GM23338 (cell line): ENCODE results near the gene SELENOS.

Experiments used
- CREB1 ChIP-seq: fragments of 250-450 bp; sonication (Bioruptor Pico); IDR thresholded peaks from 2 replicates; pipeline ENCODE4 v1.5.0; 2020; ENCODE audit warnings: low read depth, mild to moderate bottlenecking, moderate library complexity
- CTCF ChIP-seq, 2 experiments: fragments of 200-600 bp in 1 of 2; sonication (generic) in 1 of 2; conservative IDR thresholded peaks; 2 replicates each; pipeline versions ENCODE4 v1.5.1 to v1.6.1; 2016 to 2017; ENCODE audit warnings: antibody characterized with exemption in 2 of 2, low read depth in 2 of 2, mild to moderate bottlenecking in 2 of 2, moderate library complexity in 1 of 2
- NANOG ChIP-seq: IDR thresholded peaks from 2 replicates; pipeline ENCODE4 v1.6.1; 2016; ENCODE audit warnings: antibody characterized with exemption, borderline replicate concordance
- POLR2AphosphoS5 ChIP-seq: IDR thresholded peaks from 2 replicates; pipeline ENCODE4 v1.6.1; 2016; ENCODE audit warnings: antibody characterized with exemption, low read depth
- ZNF114 ChIP-seq: fragments of 250-450 bp; sonication (Bioruptor Pico); IDR thresholded peaks from 2 replicates; pipeline ENCODE4 v1.5.0; 2020; ENCODE audit warnings: mild to moderate bottlenecking, moderate library complexity
- TF ChIP-seq, protein P1 (sequence below): IDR thresholded peaks from one replicate; pipeline ENCODE4 v1.6.1; 2018; ENCODE audit warnings: antibody characterized with exemption; ENCODE audit not compliant: unreplicated experiment

DNA sequence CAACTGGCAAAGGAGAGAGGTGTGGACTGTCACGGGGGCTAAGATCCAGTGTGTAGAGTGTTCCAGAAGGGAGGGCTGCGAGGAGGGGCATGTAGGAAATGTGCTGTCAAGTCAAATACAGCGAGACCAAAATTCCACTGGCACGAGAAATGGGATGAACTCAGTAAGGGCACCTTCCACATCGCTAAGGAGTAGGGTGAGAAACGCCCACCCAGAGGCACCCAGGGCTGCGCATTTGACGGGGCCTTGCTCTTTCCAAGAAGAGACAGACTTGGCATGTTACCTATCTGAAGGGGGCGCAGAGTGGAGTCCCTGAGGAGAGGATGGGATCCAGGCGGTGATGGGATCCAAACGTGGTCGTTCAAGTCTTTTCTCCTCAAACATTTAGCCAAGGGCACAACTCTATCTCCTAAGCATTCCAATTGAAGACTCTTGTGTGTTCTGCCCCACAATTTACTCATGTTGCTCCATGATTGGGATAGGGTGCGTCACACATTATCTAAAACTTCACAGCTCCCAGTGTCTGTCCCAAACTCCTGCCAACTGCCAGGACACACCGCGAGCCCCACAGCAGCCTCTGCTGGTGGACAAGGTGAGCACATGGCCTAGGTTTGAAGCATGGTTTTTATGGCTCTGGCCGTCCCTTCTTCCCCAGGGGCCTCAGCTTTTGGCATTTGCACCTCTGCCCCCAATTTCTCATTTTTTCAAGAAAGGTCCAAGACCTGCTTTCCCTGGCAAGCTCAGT is 7.6 kb downstream of the SELENOS start:
- TF ChIP-seq, protein P1, sequence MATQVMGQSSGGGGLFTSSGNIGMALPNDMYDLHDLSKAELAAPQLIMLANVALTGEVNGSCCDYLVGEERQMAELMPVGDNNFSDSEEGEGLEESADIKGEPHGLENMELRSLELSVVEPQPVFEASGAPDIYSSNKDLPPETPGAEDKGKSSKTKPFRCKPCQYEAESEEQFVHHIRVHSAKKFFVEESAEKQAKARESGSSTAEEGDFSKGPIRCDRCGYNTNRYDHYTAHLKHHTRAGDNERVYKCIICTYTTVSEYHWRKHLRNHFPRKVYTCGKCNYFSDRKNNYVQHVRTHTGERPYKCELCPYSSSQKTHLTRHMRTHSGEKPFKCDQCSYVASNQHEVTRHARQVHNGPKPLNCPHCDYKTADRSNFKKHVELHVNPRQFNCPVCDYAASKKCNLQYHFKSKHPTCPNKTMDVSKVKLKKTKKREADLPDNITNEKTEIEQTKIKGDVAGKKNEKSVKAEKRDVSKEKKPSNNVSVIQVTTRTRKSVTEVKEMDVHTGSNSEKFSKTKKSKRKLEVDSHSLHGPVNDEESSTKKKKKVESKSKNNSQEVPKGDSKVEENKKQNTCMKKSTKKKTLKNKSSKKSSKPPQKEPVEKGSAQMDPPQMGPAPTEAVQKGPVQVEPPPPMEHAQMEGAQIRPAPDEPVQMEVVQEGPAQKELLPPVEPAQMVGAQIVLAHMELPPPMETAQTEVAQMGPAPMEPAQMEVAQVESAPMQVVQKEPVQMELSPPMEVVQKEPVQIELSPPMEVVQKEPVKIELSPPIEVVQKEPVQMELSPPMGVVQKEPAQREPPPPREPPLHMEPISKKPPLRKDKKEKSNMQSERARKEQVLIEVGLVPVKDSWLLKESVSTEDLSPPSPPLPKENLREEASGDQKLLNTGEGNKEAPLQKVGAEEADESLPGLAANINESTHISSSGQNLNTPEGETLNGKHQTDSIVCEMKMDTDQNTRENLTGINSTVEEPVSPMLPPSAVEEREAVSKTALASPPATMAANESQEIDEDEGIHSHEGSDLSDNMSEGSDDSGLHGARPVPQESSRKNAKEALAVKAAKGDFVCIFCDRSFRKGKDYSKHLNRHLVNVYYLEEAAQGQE, result no peak
- no peak for TF ChIP-seq POLR2AphosphoS5
- TF ChIP-seq CTCF (conservative IDR thresholded peaks at IDR 0.05; ENCODE audit: low read depth in 2 of 2), result peak; percentile 55 to 74
- TF ChIP-seq ZNF114 (CRISPR knock-in tag), result no peak
- TF ChIP-seq NANOG, result no peak
- no peak for TF ChIP-seq CREB1 (CRISPR knock-in tag)
